Activated naive CD4-positive, alpha-beta T cell treated with anti-CD3 and anti-CD28 coated beads, Interleukin-2, amount 10 ng/mL, durations not matched to agents 7 days and 5 days (primary cell): ENCODE data around the gene SEZ6.

Experiments
- CTCF ChIA-PET: fragments of 350-600 bp; sonication (Branson Sonifier 250); formaldehyde crosslinking; loops from one replicate; lab custom pipeline; 2021; ENCODE audit warnings: antibody characterized with exemption; lab: Charles Lee
- DNase-seq: peaks from one replicate; pipeline ENCODE4 v3.0.0-alpha.2; 2020
- H3K27ac Mint-ChIP-seq: one replicate; pipeline ENCODE4 v1.8.0; 2021; ENCODE audit warnings: mild to moderate bottlenecking, moderate library complexity, mixed read lengths
- H3K27me3 Mint-ChIP-seq: one replicate; pipeline ENCODE4 v1.8.0; 2021; ENCODE audit warnings: mild to moderate bottlenecking, mixed read lengths
- H3K36me3 Mint-ChIP-seq: one replicate; pipeline ENCODE4 v1.8.0; 2021; ENCODE audit warnings: mixed read lengths
- H3K4me1 Mint-ChIP-seq: one replicate; pipeline ENCODE4 v1.8.0; 2021; ENCODE audit warnings: mixed read lengths
- H3K4me3 Mint-ChIP-seq: one replicate; pipeline ENCODE4 v1.8.0; 2021; ENCODE audit warnings: mild to moderate bottlenecking, moderate library complexity, mixed read lengths
- H3K9me3 Mint-ChIP-seq: one replicate; pipeline ENCODE4 v1.8.0; 2021; ENCODE audit warnings: mixed read lengths

SEZ6 gene

DNA sequence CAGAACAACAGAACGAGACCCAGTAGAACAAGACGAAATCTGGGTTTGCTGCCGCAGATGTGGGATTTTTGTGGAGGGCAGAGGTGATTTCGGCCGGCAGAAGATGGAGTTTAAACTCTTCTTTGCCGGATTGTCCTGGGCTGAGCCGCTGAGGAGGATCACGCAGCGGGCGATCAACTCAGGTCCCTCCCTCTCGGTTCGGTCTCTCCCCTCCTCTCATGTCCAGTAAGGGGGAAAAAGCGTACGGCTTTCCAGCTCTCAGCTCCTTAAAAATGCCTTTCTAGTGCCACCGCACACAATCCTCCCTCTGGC is 57.0 kb downstream of the SEZ6 start:
- Mint-ChIP-seq H3K36me3 (peaks cover 35% of the 10 kb centered on the region), H3K27ac (peak overlapping the region; percentile 97), H3K27me3 (peaks cover 3% of the 10 kb centered on the region), H3K4me1 (peaks cover 47% of the 10 kb centered on the region), H3K9me3 (no peaks in the 10 kb centered on the region), H3K4me3 (peak overlapping the region; percentile 94)
- DNase-seq = peak; percentile 26
- CTCF ChIA-PET = interaction anchor here (1.2 to 4.1 kb wide), 5 partner anchors 11 to 222 kb away, joined by 3 to 21 read pairs (median 6); partner anchors contain the start of genes FLOT2 and TLCD1

DNA sequence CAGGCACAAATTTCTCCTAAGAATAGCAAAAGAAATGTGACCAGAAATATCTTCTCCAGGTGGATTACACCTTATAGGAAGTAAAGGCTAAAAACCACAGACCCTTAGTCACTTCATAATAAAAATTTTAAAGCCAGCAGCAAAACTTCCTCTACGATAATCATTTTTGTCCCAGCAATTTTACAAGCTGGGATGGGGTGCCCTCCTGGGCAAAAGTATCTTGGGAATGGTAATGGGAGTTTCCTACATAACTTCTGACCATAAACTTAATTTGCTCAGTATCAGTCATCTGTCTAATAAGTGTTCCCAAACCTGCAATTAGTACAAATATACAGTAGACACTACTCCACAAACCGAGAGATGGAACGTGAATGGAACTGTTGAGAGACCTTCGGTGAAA is 57.5 kb downstream of the SEZ6 start:
- Mint-ChIP-seq H3K27ac (peak overlapping the region; percentile 97), H3K36me3 (peaks cover 40% of the 10 kb centered on the region), H3K9me3 (no peaks in the 10 kb centered on the region), H3K4me3 (peak overlapping the region; percentile 94), H3K27me3 (peaks cover 3% of the 10 kb centered on the region), H3K4me1 (peaks cover 48% of the 10 kb centered on the region)
- CTCF ChIA-PET = interaction anchor here (0.7 to 4.1 kb wide), 4 partner anchors 11 to 221 kb away, joined by 3 to 21 read pairs (median 3); partner anchors contain the start of gene TLCD1
- no peak for DNase-seq

DNA sequence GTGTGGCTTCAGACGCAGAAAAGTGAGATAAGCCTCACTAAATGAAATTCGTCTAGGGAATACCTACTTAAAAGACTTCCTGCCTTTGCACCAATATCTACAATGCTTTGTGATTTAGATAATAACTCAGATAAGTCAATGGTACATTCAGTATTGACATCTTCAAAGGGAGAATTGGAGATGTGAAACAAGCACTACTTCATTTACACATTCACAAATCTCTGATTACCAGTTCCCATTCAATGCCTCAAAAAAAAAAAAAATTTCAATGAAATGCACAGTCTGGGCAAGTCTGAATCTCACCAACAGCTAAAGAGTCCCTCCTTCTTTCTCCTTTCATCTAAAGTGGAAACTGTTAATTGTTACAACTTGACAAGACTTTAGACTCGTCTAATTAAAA is 58.2 kb downstream of the SEZ6 start:
- no peak for DNase-seq
- CTCF ChIA-PET = interaction anchor here (0.7 kb wide), 1 partner anchor 20 kb away, joined by 3 read pairs; no protein-coding TSS in a partner anchor
- H3K36me3 Mint-ChIP-seq = peaks cover 45% of the 10 kb centered on the region
- H3K27ac Mint-ChIP-seq = peak overlapping the region; percentile 97
- no peaks in the 10 kb centered on the region for H3K9me3 Mint-ChIP-seq
- peaks cover 3% of the 10 kb centered on the region for H3K27me3 Mint-ChIP-seq
- peaks cover 48% of the 10 kb centered on the region for H3K4me1 Mint-ChIP-seq
- peak overlapping the region; percentile 94 for H3K4me3 Mint-ChIP-seq

DNA sequence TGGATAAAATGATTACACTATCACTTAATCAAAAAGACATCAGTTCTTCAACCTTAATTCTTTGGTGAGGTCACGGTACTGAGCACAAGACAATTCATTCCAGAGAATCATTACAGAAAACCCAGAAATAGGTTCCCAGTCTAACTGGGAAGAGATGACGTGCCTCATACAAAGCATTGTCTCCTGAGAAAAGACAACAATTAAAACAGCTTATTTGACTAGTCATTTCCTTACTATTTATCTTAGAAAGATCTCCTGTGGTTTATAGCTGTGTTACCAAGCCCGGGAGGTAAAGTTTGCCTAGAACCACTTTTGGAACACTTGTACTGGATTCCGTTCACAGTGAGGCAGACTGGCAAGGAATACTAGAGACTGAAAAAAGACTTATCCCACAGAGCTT is 59.6 kb downstream of the SEZ6 start:
- Mint-ChIP-seq H3K4me1 (peaks cover 54% of the 10 kb centered on the region), H3K27me3 (peaks cover 3% of the 10 kb centered on the region), H3K27ac (peak overlapping the region; percentile 83), H3K9me3 (no peaks in the 10 kb centered on the region), H3K4me3 (peak overlapping the region; percentile 13), H3K36me3 (peaks cover 50% of the 10 kb centered on the region)
- CTCF ChIA-PET = interaction anchor here (1.1 to 1.4 kb wide), 3 partner anchors 19 to 43 kb away, joined by 3 to 4 read pairs (median 3); no protein-coding TSS in a partner anchor
- no peak for DNase-seq

DNA sequence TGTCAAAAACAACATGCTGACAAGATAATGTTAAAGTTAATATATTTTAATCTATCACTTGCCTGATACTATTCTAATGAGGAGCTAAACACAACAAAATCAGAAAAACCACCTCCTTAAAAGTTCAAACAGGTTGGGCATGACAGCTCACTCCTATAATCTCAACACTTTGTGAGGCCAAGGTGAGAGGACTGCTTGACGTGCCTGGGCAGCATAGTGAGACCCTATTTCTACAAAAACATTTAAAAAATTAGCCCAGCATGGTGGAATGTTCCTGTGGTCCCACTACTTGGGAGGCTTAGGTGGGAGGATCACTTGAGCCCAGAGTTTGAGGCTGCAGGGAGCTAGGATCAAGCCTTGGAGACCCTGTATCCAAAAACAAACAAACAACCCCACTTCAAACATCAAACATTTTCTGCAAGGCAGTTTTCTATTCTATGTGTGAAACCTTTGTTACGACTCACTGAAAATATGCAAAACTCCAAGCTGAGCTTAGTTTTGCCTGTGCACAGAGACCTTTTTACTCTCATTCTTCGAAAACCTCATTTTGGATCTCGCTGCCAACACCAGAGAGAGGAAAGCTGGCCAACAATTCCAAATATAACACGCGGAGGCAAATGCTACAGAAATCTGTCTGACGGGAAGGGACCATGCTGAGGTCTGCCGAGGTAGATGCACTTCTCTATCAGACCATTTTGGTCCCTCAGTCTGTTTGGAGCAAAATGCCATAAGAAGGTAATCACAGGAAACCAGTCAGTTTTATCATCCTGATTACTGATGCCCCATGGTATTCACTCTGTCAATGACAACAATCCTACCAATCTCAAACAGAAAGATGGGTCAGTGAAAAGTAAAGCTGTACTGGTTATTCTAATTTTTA is 60.7 kb downstream of the SEZ6 start:
- CTCF ChIA-PET = interaction anchor here (0.9 to 1.5 kb wide), 5 partner anchors 17 to 171 kb away, joined by 3 to 4 read pairs (median 3); no protein-coding TSS in a partner anchor

DNA sequence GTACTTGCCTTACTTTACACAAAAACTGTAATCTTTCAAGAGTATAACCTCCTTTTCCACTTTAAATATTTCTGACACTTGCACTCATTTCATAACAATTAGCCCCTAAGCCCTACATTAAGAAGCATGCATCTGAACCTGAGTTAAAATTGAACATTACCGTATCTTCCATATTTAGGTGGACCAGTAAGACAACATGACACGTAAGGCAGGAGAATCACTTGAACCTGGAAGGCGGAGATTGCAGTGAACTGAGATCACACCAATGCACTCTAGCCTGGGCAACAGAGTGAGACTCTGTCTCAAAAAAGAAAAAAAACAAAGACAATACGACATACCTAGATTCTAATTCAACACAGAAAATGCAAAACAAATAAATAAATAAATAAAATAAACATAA is 61.5 kb downstream of the SEZ6 start:
- CTCF ChIA-PET = interaction anchor here (0.9 to 1.5 kb wide), 4 partner anchors 9 to 218 kb away, joined by 3 to 5 read pairs (median 3); partner anchors contain the start of gene TLCD1
- Mint-ChIP-seq H3K27ac (no peak overlapping the region), H3K36me3 (peaks cover 57% of the 10 kb centered on the region), H3K9me3 (no peaks in the 10 kb centered on the region), H3K4me1 (peaks cover 73% of the 10 kb centered on the region), H3K27me3 (no peaks in the 10 kb centered on the region), H3K4me3 (no peak overlapping the region)
- no peak for DNase-seq

More for the DNA sequence above, 60.7 kb downstream of the SEZ6 start:
- DNase-seq = no peak
- Mint-ChIP-seq H3K4me1 (peaks cover 66% of the 10 kb centered on the region), H3K27ac (peak overlapping the region; percentile 83), H3K9me3 (no peaks in the 10 kb centered on the region), H3K27me3 (no peaks in the 10 kb centered on the region), H3K36me3 (peaks cover 52% of the 10 kb centered on the region), H3K4me3 (no peak overlapping the region)

DNA sequence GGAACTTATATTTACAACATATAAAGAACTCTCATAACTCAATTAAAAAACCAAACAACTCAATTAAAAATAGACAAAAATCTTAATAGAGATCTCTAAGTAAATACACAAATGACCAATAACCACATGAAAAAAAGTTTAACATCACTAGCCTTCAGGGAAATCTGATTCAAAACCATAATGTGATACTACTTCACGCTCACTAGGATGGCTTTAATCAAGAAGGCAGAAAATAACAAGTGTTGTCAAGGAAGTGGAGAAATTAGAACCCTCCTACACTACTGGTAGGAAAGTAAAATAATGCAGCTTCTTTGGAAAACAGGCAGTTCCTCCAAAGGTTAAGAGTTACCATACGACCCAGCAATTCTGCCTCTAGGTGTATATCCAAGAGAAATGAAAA is 62.9 kb downstream of the SEZ6 start:
- H3K27ac Mint-ChIP-seq = no peak overlapping the region
- no peaks in the 10 kb centered on the region for H3K9me3 Mint-ChIP-seq
- CTCF ChIA-PET = interaction anchor here (1.3 kb wide), 1 partner anchor 11 kb away, joined by 5 read pairs; no protein-coding TSS in a partner anchor
- peaks cover 77% of the 10 kb centered on the region for H3K4me1 Mint-ChIP-seq
- DNase-seq = no peak
- peaks cover 52% of the 10 kb centered on the region for H3K36me3 Mint-ChIP-seq
- no peaks in the 10 kb centered on the region for H3K27me3 Mint-ChIP-seq
- H3K4me3 Mint-ChIP-seq = no peak overlapping the region

DNA sequence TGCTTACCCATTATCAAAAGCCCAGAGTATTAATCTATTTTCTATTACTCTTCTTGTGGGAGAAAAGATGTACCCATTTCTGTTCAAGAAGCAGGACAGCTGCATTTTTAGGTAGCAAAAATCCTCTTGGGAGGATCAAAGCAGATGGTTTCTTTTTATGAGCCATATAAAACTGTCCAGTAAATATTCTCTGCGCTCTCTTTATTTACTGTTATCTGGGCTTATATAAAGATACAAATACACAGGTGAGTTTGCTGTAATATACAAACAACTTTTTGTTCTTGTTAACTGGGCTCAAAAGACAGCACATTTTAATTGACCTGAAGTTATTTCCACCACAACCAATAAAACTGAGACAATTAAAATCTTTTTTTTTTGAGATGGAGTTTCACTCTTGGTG is 64.6 kb downstream of the SEZ6 start:
- no peak overlapping the region for H3K27ac Mint-ChIP-seq

DNA sequence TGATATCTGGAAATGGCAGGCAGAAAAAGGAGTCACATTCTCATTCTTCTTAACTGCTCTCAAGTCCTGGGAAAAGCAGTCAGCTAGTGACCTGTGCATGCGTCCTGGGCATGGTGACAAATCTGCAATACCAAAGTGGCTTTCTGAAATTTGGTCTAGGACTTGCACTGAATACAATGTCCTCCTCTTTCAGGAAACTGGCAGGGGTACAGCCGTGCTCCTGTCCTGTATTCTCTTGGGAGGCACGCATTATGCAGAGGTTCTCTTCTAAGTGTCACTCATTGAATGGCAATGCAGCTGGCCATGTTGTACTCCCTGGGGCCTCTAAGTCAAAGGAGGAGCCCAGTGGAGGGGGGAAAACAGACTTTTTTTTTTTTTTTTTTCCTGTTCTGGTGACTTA is 65.2 kb downstream of the SEZ6 start:
- CTCF ChIA-PET = interaction anchor here (0.6 to 1.7 kb wide), 3 partner anchors 13 to 38 kb away, joined by 3 read pairs; partner anchors contain the start of gene DHRS13
- Mint-ChIP-seq H3K27me3 (no peaks in the 10 kb centered on the region), H3K27ac (peak overlapping the region; percentile 15), H3K4me1 (peaks cover 75% of the 10 kb centered on the region), H3K4me3 (no peak overlapping the region), H3K36me3 (peaks cover 52% of the 10 kb centered on the region), H3K9me3 (no peaks in the 10 kb centered on the region)
- DNase-seq = no peak

More for the DNA sequence above, 64.6 kb downstream of the SEZ6 start:
- CTCF ChIA-PET = interaction anchor here (0.9 kb wide), 1 partner anchor 12 kb away, joined by 3 read pairs; no protein-coding TSS in a partner anchor
- no peak for DNase-seq
- Mint-ChIP-seq H3K9me3 (no peaks in the 10 kb centered on the region), H3K27me3 (no peaks in the 10 kb centered on the region), H3K36me3 (peaks cover 53% of the 10 kb centered on the region), H3K4me3 (no peak overlapping the region), H3K4me1 (peaks cover 75% of the 10 kb centered on the region)

DNA sequence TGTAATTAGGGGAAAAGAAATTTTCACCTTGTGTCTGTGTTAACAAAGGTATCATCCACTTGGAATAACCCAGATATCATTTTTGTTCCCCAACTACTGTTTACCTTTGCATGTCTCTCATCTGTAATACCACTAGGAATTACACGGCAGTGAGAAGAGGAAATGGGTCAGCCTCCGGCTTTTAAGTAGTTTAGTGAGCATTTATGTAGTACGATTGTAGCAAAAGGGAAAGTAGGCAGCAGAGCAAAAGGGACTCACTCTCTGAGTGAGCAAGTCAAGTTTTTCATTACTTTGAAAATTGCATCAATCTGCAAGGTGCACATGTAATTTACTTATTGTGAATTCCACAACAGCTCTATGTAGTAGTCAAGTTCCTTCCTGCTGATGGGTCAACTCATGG is 65.7 kb downstream of the SEZ6 start:
- peaks cover 72% of the 10 kb centered on the region for H3K4me1 Mint-ChIP-seq
- H3K9me3 Mint-ChIP-seq = no peaks in the 10 kb centered on the region
- no peaks in the 10 kb centered on the region for H3K27me3 Mint-ChIP-seq
- H3K36me3 Mint-ChIP-seq = peaks cover 46% of the 10 kb centered on the region
- CTCF ChIA-PET = interaction anchor here (0.6 to 1.7 kb wide), 3 partner anchors 15 to 212 kb away, joined by 3 read pairs; partner anchors contain the start of gene DHRS13
- H3K4me3 Mint-ChIP-seq = no peak overlapping the region
- DNase-seq = no peak
- H3K27ac Mint-ChIP-seq = peak overlapping the region; percentile 15

DNA sequence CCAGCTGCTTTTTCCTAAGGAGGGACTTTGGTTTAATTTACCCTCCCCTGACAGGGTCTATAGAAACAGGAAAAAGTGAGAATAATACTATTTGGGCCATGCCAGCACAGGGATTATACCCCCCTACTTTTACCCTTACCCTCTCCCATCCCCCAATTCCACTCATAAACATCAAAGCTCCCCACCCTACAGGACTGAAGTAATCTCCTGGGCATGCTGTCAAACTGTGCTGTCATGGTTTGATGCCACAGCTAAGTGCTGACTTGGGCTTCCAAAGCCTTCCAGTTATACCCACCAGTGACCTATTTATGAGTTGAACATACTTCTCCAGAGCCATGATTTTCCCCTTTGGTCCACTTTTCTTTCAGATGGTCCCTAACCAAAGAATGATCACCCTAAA is 67.3 kb downstream of the SEZ6 start:
- no peaks in the 10 kb centered on the region for H3K27me3 Mint-ChIP-seq
- peaks cover 73% of the 10 kb centered on the region for H3K4me1 Mint-ChIP-seq
- peaks cover 48% of the 10 kb centered on the region for H3K36me3 Mint-ChIP-seq
- H3K9me3 Mint-ChIP-seq = no peaks in the 10 kb centered on the region
- H3K27ac Mint-ChIP-seq = peak overlapping the region; percentile 49
- DNase-seq = no peak
- CTCF ChIA-PET = interaction anchor here (1.2 to 2.5 kb wide), 2 partner anchors 15 to 211 kb away, joined by 3 to 7 read pairs; no protein-coding TSS in a partner anchor
- no peak overlapping the region for H3K4me3 Mint-ChIP-seq

DNA sequence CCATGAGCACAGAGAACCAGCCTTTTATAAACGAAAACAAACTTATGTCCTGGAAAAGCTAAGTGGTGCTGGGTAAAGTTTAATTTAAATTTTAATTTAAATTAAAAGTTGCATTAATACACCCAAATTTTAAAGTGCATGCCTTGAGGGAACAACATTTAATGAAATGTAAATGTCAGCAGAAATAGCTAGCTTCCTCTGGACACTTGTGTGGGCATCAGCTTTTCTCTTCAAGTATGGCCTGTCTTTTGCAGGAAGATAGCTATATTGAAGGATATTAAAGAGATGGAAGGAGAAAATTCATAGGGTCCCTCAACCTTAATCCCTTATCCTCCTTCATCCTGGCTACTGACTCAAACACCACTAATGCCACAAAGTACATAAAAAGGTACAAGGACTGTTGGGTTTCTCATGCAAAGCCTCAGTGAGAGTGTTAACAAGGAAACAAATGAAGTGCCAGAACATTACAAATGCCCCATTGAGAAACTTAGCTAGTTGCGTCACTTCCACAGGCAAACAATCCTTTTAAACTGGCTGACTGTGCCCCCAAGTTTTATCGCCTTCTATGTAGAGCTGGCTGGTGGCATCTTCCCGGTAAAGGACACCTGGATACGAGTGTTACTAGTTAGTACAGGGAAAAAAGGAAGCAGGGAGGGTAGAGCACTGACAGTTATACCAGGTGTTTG is 68.6 kb downstream of the SEZ6 start:
- no peak for DNase-seq
- peaks cover 43% of the 10 kb centered on the region for H3K36me3 Mint-ChIP-seq
- no peak overlapping the region for H3K4me3 Mint-ChIP-seq
- peaks cover 75% of the 10 kb centered on the region for H3K4me1 Mint-ChIP-seq
- H3K27me3 Mint-ChIP-seq = no peaks in the 10 kb centered on the region
- CTCF ChIA-PET = interaction anchor here (1.1 to 2.5 kb wide), 3 partner anchors 12 to 210 kb away, joined by 3 to 8 read pairs (median 7); no protein-coding TSS in a partner anchor
- H3K27ac Mint-ChIP-seq = no peak overlapping the region
- no peaks in the 10 kb centered on the region for H3K9me3 Mint-ChIP-seq

DNA sequence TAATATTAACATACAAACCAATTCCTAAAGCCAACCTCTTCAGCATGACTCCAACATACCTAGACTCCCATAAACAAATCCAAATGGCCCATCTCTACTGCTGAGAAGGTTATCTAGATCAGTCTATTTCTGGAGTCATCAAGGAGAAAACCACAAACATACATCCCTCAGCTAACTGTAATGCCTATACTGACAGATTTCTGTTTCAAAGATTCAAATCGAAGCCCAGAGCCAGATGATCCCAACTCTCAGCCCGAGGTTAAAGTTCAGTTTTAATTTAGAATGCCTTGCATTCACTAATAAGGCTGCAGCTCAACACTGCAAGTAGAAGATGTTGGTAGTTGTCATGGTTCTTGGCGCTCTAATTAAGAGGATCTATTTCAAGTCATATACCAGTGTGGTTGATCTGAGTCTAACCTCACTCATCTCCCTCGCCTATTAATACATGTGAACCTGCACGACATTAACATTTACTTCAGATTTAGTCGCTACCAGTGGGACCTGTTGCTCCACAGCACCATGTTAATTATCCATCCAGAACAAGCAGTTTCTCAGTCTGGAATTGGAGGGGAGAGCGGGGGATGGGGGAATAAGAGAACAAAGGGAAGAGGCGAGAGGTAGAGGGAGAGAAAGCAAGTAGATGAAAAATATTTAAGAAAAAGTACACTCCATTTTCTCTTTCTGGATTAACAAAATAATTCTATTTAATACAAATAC is 69.9 kb downstream of the SEZ6 start:
- CTCF ChIA-PET = interaction anchor here (1.1 to 2.5 kb wide), 3 partner anchors 20 to 208 kb away, joined by 4 to 8 read pairs (median 7); no protein-coding TSS in a partner anchor
- Mint-ChIP-seq H3K36me3 (peaks cover 39% of the 10 kb centered on the region), H3K9me3 (no peaks in the 10 kb centered on the region), H3K27me3 (no peaks in the 10 kb centered on the region), H3K4me1 (peaks cover 66% of the 10 kb centered on the region), H3K27ac (peak overlapping the region; percentile 53), H3K4me3 (no peak overlapping the region)
- DNase-seq = no peak
